GM19455 (cell line): ENCODE data around the gene WNT3.
"Not testable (repeated sequence)": the region's sequence is repeated elsewhere in the genome, so short reads cannot be mapped to it uniquely, and the experiment has no call there.

ENCODE experiments used
- ATAC-seq: cut with Tn5 transposase; IDR thresholded peaks from one replicate; pipeline ENCODE4 v1.9.1; 2021; ENCODE audit not compliant: unreplicated experiment

The WNT3 gene, protein sequence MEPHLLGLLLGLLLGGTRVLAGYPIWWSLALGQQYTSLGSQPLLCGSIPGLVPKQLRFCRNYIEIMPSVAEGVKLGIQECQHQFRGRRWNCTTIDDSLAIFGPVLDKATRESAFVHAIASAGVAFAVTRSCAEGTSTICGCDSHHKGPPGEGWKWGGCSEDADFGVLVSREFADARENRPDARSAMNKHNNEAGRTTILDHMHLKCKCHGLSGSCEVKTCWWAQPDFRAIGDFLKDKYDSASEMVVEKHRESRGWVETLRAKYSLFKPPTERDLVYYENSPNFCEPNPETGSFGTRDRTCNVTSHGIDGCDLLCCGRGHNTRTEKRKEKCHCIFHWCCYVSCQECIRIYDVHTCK

DNA sequence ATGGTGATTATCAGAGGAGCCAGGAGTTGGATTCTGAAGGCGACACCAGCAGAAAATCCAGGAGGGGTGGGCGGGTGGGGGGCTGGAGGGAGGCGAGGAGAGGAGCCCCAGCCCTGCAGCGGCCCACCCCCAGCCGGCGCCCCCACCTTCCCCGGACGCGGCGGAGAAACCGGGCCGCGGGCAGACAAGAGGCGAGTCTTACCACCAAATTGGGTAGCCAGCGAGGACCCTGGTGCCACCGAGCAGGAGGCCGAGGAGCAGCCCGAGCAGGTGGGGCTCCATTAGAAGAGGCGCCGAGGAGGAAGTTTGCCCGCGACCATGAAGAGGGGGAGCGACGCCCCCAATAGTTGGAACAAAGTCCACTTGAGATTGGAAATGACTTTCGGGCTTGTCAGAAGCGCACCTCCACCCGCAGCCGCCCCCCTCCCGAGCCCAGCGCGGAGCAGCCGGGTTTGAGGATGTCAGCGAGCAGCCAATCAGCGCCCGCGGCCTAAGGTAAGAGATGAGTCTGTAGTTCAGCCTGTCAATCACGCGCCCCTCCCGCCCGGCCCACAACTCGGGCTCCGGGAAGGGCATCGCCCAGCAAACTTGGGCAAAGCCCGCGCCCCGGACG lies at the start of gene WNT3:
WNT3 (minus strand) TSS at position 377 of the 613 bp plus-strand sequence; CDS start at position 282, 95 bp downstream.
- no peak for ATAC-seq

DNA sequence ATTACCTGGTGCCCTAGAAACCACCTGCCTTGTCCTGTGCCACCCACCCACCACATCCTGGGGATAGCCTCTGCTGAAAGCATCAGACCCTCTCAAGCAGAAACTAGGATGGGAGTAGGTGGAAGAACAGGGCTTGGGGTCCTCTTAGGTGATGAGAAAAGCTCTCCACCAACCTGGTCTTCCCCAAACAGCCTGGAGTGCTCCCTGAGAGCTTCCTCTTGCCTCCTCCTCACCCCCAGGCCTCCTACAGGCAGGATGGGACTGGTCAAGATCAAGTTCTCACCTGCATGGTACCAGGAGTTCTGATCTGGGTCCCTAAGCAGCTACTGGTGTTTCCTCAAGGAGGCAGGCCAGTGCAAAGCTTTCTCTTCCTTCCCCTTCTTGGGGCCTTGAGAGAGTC lies 48.3 kb upstream of the WNT3 start:
- no peak for ATAC-seq

DNA sequence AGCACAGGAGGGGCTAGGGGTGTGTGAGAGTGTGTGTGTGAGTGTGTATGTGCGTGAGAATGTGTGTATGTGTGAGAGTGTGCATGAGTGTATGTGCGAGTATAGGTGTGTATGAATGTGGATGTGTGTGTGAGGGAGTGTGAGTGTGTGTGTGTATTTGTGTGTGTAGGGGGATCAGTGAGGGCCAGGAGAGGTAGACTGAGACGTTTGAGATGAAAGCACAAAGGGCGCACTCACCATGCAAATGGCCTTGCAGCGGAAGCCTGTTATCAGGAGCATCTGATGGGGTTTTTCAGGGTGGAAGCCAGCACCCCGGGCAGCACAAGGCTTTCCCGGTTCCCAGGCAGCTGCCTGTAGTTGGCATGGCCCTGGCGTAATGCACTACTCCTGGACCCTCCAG lies 47.8 kb upstream of the WNT3 start:
- ATAC-seq, result no peak

DNA sequence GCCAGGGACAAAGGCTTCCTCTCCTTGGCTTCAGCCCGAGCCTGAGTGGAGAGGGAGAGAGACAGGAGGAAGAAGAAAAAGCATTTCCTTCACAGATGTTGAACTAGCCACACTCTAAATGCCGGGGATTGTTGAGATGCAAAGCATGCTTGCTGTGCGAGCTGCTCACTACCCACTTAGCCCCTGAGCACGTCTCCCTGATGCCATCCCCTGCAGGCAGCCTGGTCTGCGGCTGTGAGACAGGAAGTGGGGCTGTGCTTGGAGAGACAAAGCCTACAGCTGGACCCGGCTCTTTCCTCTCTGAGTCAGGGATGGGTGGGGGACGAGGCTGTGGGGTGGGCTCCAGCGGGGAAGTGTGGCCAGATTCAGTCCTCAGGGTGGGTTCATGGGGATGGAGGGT lies 46.6 kb upstream of the WNT3 start:
- no peak for ATAC-seq

DNA sequence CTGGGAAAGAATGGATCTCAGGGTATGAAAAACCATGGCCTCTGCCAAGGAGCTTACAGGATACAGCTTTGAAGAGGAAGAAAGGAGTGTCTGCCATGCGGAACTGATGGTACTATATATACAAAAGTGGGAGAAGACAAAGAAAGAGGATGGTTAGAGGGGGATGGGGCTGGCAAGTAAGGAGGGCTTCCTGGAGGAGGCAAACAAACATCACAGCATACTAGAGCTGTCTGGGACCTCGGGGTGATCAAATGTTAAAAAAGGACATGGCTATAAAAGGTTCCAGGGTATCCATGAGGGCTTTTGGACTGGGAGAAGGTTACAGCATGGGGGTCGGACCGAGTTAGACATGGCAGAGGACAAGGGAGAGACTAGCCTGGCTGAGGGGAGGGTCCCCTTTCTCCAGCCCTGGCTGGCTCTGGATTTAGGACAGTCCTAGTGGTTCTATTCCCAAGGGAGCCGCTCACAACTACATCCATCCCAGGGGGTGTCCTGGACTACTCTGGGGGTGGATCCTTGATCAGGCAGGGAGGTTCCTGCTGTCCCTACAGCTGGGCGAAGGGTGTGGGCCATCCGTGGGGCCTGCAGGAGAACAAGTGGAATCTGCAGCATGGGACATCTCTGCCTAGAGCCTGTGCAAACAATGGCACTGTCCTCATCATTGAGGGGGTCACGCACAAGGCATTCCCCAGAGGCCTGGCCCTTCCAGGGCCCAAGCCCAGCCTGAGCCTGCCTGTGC lies 45.1 kb upstream of the WNT3 start:
- ATAC-seq, result no peak

DNA sequence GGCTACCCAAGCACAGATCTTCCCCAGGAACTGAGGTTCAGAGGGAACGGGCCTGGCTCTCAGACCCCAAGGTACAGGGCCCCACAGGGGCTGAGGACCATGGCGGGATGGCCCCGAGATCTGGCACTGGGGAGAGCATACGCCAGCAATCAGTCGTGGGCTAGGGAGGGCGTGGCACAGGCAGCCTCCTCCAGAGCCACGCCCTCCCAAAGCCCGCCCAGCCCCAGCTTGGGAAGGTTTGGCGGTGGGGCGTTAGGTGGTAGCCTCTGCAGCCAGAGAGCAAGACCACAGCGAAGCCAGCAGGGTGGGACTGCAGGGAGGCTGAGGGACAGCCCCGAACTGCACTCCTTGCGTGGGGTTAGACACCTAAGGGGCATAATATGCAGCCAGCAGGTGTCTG lies 44.5 kb upstream of the WNT3 start:
- ATAC-seq, result no peak

DNA sequence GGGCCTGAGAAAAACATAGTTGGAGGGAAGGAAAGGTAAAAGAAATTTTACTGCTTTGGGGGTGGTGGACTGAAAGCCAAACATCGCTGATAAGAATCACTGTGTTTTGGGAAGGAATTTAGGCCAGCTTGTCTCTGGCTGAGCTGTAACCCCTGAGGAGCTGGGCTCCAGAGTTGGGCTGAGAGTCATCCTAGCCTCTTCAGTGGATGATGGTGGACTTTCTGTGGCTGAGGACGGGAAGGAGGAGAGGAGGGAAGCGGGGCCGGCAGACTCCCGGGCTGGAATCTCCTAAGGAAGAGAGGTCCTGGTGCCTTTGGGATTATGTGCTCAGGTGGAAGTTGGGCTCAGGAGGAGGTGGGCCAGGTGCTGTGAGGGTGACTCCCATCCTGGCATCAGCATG lies 41.5 kb upstream of the WNT3 start:
- ATAC-seq, result no peak

DNA sequence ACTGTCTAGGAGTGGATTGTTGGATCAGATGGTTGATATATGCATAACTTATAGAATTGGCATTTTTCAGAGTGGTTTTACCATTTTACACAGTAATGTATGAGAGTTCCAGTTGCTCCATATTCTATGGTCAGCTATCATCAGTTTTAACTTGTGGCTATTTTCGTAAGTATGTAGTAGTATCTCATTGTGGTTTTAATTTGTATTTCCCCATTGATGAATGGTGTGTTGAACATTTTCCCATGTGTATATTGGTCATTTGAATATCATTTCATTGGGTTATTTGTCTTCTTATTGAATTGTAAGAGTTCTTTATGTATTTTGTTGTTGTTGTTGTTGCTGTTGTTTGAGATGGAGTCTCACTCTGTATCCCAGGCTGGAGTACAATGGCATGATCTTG lies 39.1 kb upstream of the WNT3 start:
- ATAC-seq, result no peak

DNA sequence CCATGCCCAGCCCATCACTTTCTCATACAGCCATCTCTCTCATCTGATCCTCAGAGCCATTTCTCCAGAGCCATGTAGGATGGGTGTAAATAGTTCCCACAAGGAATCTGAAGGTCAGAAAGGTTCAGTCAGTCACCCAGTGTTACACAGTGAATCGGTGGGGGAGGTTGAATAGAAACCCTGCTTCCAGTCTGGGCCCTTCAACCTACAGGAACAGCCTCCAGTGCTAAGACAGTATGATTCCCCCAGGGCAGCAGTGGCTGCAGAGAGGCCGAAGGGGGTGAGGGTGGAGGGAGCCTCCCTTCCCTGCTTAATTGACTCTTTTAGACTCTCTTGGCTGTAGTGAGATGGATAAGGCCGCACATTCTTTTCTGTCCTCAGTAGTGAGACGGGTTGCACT lies 36.5 kb upstream of the WNT3 start:
- ATAC-seq, result no peak

DNA sequence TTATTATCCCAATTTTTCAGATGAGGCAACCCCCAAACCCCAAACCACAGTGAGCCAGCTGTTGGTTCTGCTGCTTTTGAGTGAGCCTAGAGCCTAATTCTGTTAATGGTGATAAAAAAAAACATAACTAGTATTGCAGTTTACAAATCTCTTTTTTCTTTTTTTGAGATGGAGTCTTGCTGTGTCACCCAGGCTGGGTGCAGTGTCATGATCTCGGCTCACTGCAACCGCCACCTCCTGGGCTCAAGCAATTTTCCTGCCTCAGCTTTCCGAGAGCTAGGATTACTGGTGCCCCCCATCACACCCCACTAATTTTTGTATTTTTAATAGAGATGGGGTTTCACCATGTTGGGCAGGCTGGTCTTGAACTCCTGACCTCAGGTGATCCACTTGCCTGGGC lies 36.0 kb upstream of the WNT3 start:
- no peak for ATAC-seq

DNA sequence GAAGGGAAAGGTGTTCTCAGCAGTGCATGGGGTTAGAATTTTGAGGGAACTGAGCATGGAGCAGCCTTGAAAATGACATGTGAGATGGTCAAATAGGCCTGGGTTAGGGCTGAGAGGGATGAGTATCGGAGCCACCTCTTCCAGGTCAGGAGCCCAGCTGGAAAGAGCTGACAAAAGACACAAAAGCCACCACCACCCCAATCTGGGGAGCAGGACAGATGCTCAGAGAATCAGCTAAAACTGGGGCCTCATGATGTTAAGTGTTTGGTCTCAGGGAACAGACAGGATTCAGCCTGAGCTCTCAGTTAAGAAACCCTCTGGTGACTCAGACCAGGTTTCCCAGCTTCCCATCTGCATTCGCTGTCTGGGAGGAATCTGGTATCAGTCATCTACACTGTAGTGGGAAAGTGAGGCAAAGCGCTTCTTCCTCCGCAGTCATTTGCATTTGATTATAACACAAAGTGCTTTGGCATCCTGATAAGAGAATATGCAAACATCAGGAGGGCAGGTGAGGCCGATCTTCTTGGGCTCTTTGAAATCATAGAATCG lies 35.5 kb upstream of the WNT3 start:
- no peak for ATAC-seq

DNA sequence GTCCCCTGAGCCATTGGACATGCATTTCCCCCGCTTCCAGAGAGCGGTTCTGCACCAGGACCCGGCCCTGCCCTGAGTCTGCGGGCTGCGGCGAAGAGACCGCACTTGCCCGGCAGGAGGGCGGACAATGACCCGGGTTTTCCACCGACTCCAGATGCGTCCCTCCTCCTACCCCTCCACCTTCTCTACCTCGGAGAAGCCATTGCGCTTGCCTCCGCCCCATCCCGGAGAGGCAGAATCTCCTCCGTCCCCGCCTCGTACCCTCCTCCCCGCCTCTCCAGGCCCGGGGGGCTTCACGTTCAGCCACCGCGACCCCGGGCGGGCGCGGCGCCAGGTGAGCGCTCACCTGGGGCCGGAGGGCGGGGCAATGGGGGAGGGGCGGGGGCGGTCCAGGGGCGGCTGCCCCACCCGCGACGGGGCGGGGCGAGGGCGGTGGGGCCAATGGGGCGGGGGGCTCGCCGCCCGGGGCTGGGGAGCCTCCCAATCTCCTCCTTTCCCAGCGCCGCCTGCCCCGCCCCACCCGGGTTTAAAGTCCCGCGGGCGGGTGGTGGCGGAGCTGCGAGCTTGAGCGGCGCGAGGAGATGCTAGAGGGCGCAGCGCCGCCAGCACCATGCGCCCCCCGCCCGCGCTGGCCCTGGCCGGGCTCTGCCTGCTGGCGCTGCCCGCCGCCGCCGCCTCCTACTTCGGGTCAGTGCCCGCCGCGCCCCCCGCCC lies 32.7 kb upstream of the WNT3 start, which contains the start of gene WNT9B:
WNT9B (plus strand) TSS at position 555 of the 713 bp plus-strand sequence; CDS start at position 611, 56 bp downstream.
- no peak for ATAC-seq

DNA sequence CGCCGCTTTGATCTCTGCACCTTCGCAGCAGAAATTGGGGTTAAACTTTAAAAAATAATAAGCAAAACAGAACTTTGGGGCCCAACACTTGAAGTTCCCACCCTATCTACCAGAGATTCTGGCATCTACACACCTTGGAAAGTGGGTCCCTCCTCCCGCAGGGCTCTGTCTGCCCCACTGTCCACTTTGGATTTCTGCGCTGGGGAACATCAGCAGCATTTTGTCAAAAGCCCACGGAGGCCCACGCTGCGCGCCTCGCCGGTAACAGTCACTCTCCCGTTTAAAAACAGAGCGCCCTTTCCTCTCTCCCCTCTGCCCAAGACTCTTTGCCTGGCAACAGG lies 32.2 kb upstream of the WNT3 start:
- no peak for ATAC-seq

DNA sequence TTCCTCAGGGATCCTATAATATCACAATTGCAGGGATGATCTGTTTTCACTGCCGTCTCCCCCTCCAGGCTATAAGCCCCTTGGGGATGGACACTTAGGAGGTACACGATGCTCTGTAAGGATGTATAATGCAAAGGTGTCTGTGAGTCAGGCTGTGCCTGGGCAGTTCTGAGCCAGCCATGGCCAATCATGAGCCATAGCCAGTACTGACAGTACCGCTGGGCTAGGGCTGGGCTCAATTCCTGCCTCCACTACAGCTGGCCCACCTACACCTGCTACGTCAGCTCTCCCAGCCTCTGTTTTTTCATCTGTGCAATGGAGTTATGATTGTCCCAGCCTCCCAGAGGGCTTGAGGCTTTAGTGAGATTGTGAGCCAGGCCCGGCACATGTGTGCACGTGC lies 30.0 kb upstream of the WNT3 start:
- ATAC-seq, result no peak

DNA sequence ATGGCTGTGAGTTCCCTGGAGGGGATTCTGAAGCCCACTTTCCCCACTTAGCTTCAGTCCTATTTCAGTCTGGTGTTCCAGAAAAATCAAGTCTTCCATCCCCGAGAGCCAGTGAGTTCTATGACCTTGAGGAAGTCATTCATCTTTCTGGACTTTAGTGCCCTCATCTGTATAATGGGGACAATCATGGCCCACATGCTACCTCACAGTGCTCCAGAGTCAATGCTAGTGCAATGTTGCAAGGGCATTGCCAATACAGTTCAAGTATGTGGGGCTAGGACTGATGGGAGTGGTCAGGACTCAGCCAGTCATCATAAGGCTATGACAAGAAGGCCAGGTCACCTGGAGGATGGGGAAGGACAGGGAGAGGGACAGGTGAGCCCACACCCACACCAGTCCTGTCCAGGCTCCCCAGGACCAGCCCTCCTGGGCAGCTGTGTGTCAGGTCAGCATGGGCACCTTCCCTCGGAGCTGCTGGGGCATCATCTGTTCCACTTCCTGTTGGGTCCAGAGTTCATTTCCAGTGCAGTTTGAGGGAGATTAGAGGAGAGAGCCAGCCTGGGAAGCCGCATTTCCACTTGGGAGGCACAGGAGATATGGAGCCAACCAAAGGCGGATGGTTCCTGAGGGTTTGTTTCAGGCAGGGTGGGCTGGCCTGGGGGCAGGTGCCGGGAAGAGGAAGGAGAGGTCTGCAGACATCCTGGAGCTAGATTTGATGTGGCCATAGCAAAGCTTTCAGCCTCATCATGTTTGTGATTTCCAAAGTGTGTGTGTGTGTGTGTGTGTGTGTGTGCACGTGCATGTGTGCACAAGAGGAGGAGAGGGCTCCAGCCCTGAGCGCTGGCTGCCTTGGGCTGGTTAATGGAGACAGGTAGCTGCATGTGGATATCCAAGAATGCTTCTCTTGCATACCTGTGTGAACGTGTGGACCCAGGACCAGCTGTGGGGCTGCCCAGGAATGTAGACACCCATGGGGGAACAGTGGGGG lies 29.0 kb upstream of the WNT3 start:
- ATAC-seq, result no peak

DNA sequence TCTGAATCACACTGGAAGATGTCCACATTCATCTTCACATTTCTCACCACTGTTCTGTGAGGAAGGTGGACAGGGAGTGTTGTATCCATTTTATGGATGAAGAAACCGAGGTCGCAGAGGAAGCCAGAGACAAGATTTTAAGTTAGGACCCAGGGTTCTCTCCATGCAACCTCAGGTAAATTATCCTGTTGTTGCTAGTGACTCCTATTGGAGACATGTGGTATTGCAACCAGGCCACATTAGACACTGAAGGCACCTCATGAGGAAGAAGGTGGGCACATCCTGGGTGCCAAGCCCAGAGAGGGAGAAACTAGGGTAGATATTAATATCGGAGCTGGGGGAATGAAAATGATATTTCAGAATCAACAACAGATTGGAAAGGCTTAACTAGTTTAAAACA lies 24.3 kb upstream of the WNT3 start:
- no peak for ATAC-seq

DNA sequence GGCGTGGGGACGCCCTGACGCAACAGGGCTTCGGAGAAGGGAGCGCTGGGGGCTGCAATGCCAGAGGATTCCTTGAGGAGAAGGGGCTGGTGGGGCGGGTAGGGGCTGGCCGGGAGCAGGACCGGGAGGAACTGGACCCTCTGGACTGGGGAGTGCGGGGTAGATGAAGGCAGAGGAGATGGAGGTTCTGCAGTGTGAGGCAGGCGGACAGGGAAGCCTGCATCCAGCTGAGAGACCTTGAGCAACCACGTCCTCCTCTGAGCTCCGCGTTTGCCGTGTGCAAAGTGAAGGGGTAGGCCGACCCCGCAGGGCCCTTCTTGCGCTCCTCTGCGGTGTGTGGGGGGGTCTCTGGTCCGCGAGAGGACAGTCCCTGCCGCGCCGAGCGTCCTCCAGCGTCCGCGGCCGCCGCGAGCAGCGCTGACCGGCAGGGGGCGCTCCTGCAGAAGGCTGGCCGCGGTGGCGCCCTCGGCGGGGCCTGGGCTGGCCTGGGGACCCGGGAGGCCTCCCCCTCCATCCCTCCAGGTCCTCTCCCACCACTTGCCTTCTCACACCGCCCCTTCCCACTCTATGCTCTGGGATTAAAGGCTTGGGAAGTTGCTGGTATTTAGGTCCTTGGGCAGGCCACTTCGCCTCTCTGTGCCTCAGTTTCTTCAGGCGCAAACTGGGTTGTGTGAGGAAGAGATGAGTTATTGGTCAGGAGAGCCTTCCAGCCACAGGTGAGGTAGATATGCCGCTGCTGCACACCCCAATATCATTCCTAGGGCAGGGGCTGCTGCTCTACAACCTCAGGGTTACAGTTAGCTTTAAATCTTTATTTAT lies 23.3 kb upstream of the WNT3 start:
- no peak for ATAC-seq

DNA sequence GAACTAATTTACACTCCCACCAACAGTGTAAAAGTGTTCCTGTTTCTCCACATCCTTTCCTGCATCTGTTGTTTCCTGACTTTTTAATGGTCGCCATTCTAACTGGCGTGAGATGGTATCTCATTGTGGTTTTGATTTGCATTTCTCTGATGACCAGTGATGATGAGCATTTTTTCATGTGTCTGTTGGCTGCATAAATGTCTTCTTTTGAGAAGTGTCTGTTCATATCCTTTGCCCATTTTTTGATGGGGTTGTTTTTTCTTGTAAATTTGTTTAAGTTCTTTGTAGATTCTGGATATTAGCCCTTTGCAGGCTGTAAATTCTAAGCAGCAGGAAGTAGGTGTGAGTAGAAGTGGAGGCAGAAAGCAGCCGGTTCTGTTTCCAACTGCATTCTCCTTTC lies 22.1 kb upstream of the WNT3 start:
- not testable (repeated sequence) for ATAC-seq

DNA sequence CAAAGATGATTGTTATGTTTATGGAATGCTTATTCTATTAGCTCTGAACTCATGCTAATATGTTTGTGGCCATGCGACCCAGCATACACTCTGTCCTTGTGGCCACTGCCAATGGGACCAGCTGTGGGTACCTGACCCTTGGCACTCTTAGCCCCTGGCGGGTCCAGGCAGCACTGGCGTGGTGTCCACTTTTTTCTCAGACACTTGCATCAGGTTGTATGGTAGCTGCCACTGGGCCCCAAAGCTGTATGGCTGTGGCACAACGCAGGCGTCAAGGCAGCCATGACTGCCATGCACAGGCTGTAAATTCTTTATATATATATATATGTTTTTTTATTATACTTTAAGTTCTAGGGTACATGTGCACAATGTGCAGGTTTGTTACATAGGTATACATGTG lies 20.7 kb upstream of the WNT3 start:
- ATAC-seq, result no peak
